CD14-positive monocyte (primary cell): Measurements from ENCODE around the gene EIF4E1B. TPM values are rescaled to one million over a fixed set of nuclear protein-coding genes. Genes with fewer than 3 reads are reported as not detected.

ENCODE experiments used
- DNase-seq, 3 donors: peaks; one replicate each; pipeline ENCODE4 v3.0.0-alpha.2; 2011 to 2022
- H2AFZ ChIP-seq: 2 replicates; pipeline ENCODE4 v1.6.0; 2012; ENCODE audit warnings: mild to moderate bottlenecking, low read depth, low read length, inconsistent platforms; ENCODE audit not compliant: insufficient read depth, poor library complexity, severe bottlenecking
- H3K27ac ChIP-seq, 2 donors: 1 replicate in 1 of 2; 2 replicates in 1 of 2; pipeline ENCODE4 v1.5.1; 2012 to 2013; ENCODE audit warnings: low read length in 2 of 2, control low read depth in 1 of 2, inconsistent platforms in 1 of 2, low read depth in 1 of 2, mild to moderate bottlenecking in 1 of 2
- H3K27me3 ChIP-seq, 2 donors: one replicate each; pipeline versions ENCODE4 v1.6.0 to v1.6.1; 2011 to 2013; ENCODE audit warnings: low read length in 2 of 2; ENCODE audit not compliant: control insufficient read depth in 2 of 2, insufficient read depth in 2 of 2
- H3K36me3 ChIP-seq, 2 donors: replicated peaks in 1 of 2; 1 replicate in 1 of 2; 2 replicates in 1 of 2; pipeline versions ENCODE4 v1.5.1 to v1.6.1; 2012 to 2013; ENCODE audit warnings: low read length in 2 of 2, control low read depth in 1 of 2, inconsistent platforms in 1 of 2, mild to moderate bottlenecking in 1 of 2; ENCODE audit not compliant: insufficient read depth in 2 of 2, control insufficient read depth in 1 of 2
- H3K4me1 ChIP-seq, 2 donors: 1 replicate in 1 of 2; 2 replicates in 1 of 2; pipeline versions ENCODE4 v1.5.1 to v1.6.1; 2012 to 2013; ENCODE audit warnings: low read length in 2 of 2, control low read depth in 1 of 2, inconsistent platforms in 1 of 2, mild to moderate bottlenecking in 1 of 2, moderate library complexity in 1 of 2; ENCODE audit not compliant: insufficient read depth in 2 of 2, control insufficient read depth in 1 of 2
- H3K4me2 ChIP-seq: replicated peaks from 2 replicates; pipeline ENCODE3; 2012; ENCODE audit warnings: low read length, moderate library complexity, mild to moderate bottlenecking; ENCODE audit not compliant: poor library complexity, severe bottlenecking; ENCODE audit errors: extremely low read depth
- H3K4me3 ChIP-seq, 3 experiments: fragments of 200-600 bp in 1 of 3; sonication (generic) in 1 of 3; replicated peaks in 1 of 3; 1 replicate in 2 of 3; 2 replicates in 1 of 3; pipeline ENCODE4 v1.5.1; 2011 to 2013; ENCODE audit warnings: low read length in 3 of 3, mild to moderate bottlenecking in 3 of 3, control low read depth in 2 of 3, low read depth in 2 of 3, inconsistent platforms in 1 of 3, moderate library complexity in 1 of 3
- H3K79me2 ChIP-seq: 2 replicates; pipeline ENCODE4 v1.6.0; 2012; ENCODE audit warnings: mild to moderate bottlenecking, control low read depth, inconsistent platforms, low read length, moderate library complexity; ENCODE audit not compliant: insufficient read depth
- H3K9ac ChIP-seq: 2 replicates; pipeline ENCODE4 v1.6.0; 2017; ENCODE audit warnings: low read length, mild to moderate bottlenecking; ENCODE audit not compliant: insufficient read depth, poor library complexity, severe bottlenecking
- H3K9me3 ChIP-seq, 2 donors: replicated peaks in 1 of 2; 1 replicate in 1 of 2; 2 replicates in 1 of 2; pipeline versions ENCODE4 v1.5.1 to v1.6.1; 2012 to 2013; ENCODE audit warnings: low read length in 2 of 2, control low read depth in 1 of 2; ENCODE audit not compliant: control insufficient read depth in 1 of 2, insufficient read depth in 1 of 2
- H4K20me1 ChIP-seq: 2 replicates; pipeline ENCODE4 v1.6.0; 2012; ENCODE audit warnings: mild to moderate bottlenecking, low read length, control low read depth, moderate library complexity; ENCODE audit not compliant: insufficient read depth
- H3K27ac Mint-ChIP-seq, 7 donors: one replicate each; pipeline ENCODE4 v1.8.0; 2020; ENCODE audit warnings: mild to moderate bottlenecking in 7 of 7, mixed read lengths in 7 of 7, moderate library complexity in 6 of 7, inconsistent platforms in 2 of 7
- H3K27me3 Mint-ChIP-seq, 3 donors: one replicate each; pipeline ENCODE4 v1.8.0; 2021 to 2022; ENCODE audit warnings: low read depth in 3 of 3, mild to moderate bottlenecking in 3 of 3, mixed read lengths in 3 of 3, moderate library complexity in 3 of 3, inconsistent platforms in 1 of 3
- H3K36me3 Mint-ChIP-seq, 2 donors: one replicate each; pipeline ENCODE4 v1.8.0; 2020; ENCODE audit warnings: mixed read lengths in 2 of 2, inconsistent platforms in 1 of 2, mild to moderate bottlenecking in 1 of 2
- H3K4me1 Mint-ChIP-seq: one replicate; pipeline ENCODE4 v1.8.0; 2020; ENCODE audit warnings: mild to moderate bottlenecking, mixed read lengths
- H3K4me3 Mint-ChIP-seq, 2 donors: one replicate each; pipeline ENCODE4 v1.8.0; 2020; ENCODE audit warnings: mild to moderate bottlenecking in 2 of 2, mixed read lengths in 2 of 2, moderate library complexity in 1 of 2
- H3K9me3 Mint-ChIP-seq, 7 donors: one replicate each; pipeline ENCODE4 v1.8.0; 2020 to 2022; ENCODE audit warnings: mixed read lengths in 7 of 7, mild to moderate bottlenecking in 6 of 7, moderate library complexity in 6 of 7, inconsistent platforms in 2 of 7
- CTCF ChIP-seq: fragments of 200-600 bp; IDR thresholded peaks from one replicate; pipeline ENCODE4 v1.8.0; 2022; ENCODE audit warnings: antibody characterized with exemption, mild to moderate bottlenecking
- WGBS: methylation state at CpG from one replicate; pipeline ENCODE4 v1.1.5; 2013; ENCODE audit warnings: missing lambda C conversion rate; ENCODE audit not compliant: insufficient coverage; 5-methylcytosine and 5-hydroxymethylcytosine counted together
- intact Hi-C, 2 donors: fragments of 100-400 bp; cut with micrococcal nuclease; formaldehyde crosslinking; loops; one replicate each; pipeline versions ENCODE4 v1.15.0 to v1.15.1; 2023
- polyA plus RNA-seq, 3 donors: library from polyadenylated mRNA; depleted of rRNA in 1 of 3; unstranded in 2 of 3; stranded (reverse) in 1 of 3; fragments of 300-500 nt in 2 of 3; fragments of >200 nt in 1 of 3; fragmentation: Illumina TruSeq in 2 of 3; gene quantifications; 1 replicate in 2 of 3; 2 replicates in 1 of 3; pipeline ENCODE4 v1.2.3, GENCODE V29; 2012 to 2021

Gene EIF4E1B
- polyA plus RNA-seq, 3 donors = not detected

DNA sequence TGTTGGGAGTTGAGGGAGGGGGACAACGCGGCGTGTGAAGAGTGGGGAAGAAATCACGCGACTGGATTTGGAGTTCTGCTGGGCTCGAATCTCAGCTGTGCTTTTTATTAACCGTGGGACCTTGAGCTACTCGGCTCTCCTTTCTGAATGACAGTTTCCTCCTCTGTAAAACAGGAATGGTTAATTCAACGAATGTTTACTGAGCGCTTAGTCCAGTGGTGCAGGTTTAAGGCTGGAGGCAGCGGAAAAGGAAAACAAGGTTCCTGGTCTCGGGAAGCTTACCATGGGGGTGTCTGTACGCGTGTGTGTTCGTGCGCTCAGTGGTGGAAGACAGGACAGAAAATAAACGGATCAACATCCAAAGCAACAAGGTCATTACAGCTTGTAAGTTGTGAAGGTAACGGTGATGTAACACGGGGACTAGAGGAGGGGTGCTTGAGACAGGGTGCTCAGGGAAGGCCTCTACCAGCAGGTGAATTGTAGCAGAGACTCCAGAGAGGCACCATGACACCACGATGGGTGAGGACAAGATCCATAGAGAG is 277 bp downstream of the EIF4E1B start:
- no peak for DNase-seq
- H3K9ac ChIP-seq = no peak overlapping the region
- H3K27ac ChIP-seq = no peak overlapping the region
- Mint-ChIP-seq H3K9me3 (peaks cover 0 to 17% (median 6%) of the 10 kb centered on the region in 7 donors), H3K27me3 (peaks cover 75 to 89% (median 80%) of the 10 kb centered on the region in 3 donors), H3K36me3 (peaks cover 0 to 4% of the 10 kb centered on the region in 2 donors), H3K4me1 (peaks cover 11% of the 10 kb centered on the region), H3K27ac (no peak overlapping the region), H3K4me3 (peak overlapping the region in 1 of 2 donors; percentile 66)
- H3K4me2 ChIP-seq = no peak overlapping the region
- H2AFZ ChIP-seq = no peak overlapping the region
- no peak for TF ChIP-seq CTCF
- no peak overlapping the region for H3K4me3 ChIP-seq
- peaks cover 41 to 84% of the 10 kb centered on the region in 2 donors for H3K27me3 ChIP-seq
- intact Hi-C loops = no loop called here
- H3K36me3 ChIP-seq = no peaks in the 10 kb centered on the region
- H4K20me1 ChIP-seq = no peaks in the 10 kb centered on the region
- H3K9me3 ChIP-seq = peaks cover 0 to 9% of the 10 kb centered on the region in 2 donors
- 6% methylated on average over 15 of the region's 20 CpGs for WGBS
- H3K79me2 ChIP-seq = no peaks in the 10 kb centered on the region
- peaks cover 0 to 5% of the 10 kb centered on the region in 2 donors for H3K4me1 ChIP-seq

DNA sequence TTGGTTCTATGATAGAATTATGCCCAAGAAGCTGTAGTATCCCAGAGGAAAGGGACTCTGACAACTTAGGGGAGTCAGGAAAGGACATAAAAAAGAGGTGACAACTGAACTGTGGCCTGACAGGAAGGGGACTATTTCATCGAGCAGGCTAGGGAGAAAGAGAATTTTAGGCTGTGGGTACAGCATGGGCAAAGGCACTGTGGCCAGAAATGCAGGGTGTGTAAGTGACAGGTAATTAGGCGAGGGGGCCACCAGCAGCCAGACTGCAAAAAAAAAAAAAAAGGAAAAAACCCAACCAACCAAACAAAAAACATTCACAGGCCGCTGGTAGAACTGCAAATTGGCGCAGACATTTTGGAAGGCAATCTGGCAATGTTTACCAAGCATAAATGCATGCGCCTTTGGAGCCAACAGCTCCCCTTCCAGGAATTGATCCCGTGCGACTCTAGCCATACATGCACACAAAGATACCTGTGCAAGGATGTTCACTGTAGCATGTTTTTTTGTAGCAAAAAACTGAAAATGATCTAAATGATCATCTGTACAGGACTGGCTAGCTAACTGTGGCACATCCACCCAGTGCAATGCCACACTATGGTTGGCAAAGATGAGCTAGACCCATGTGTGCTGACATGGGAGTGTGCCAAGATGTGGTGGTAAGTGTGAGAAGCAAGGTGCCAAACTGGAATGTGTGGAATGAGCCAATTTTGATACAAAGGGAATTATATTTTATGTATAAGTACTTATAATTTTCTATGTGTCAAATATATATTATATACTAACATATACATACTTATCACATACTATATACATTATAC is 1.1 kb downstream of the EIF4E1B start:
- Histone ChIP-seq H2AFZ (no peak overlapping the region), H3K36me3 (no peaks in the 10 kb centered on the region), H4K20me1 (no peaks in the 10 kb centered on the region), H3K4me3 (no peak overlapping the region), H3K4me2 (no peak overlapping the region), H3K27me3 (peaks cover 41 to 76% of the 10 kb centered on the region in 2 donors), H3K4me1 (peaks cover 0 to 5% of the 10 kb centered on the region in 2 donors), H3K79me2 (no peaks in the 10 kb centered on the region), H3K9me3 (peaks cover 0 to 9% of the 10 kb centered on the region in 2 donors), H3K27ac (no peak overlapping the region), H3K9ac (no peak overlapping the region)
- peaks cover 11% of the 10 kb centered on the region for H3K4me1 Mint-ChIP-seq
- no peak for DNase-seq
- H3K36me3 Mint-ChIP-seq = peaks cover 0 to 4% of the 10 kb centered on the region in 2 donors
- 72% methylated on average over 4 of the region's 7 CpGs for WGBS
- H3K4me3 Mint-ChIP-seq = peak overlapping the region in 1 of 2 donors; percentile 89
- TF ChIP-seq CTCF = no peak
- no peak overlapping the region for H3K27ac Mint-ChIP-seq
- peaks cover 0 to 17% (median 6%) of the 10 kb centered on the region in 7 donors for H3K9me3 Mint-ChIP-seq
- H3K27me3 Mint-ChIP-seq = peaks cover 72 to 88% (median 76%) of the 10 kb centered on the region in 3 donors
- intact Hi-C loops = no loop called here
